WTC11 (cell line): ENCODE data around the gene GID4. TPM values are rescaled to one million over a fixed set of nuclear protein-coding genes. Genes with fewer than 3 reads are reported as not detected.

ENCODE experiments used
- ATAC-seq: fragments of 200-7000 bp; cut with Tn5 transposase; 2 replicates; pipeline ENCODE4 v1.10.0; 2021; ENCODE audit warnings: mild to moderate bottlenecking, moderate library complexity
- CTCF ChIA-PET: fragments of 300-600 bp; sonication (Branson Sonifier 250); formaldehyde crosslinking; loops from one replicate; lab custom pipeline; 2021; ENCODE audit warnings: antibody characterized with exemption; lab: Charles Lee
- POLR2A ChIA-PET: fragments of 350-600 bp; sonication (Branson Sonifier 250); formaldehyde crosslinking; loops from one replicate; lab custom pipeline; 2021; ENCODE audit warnings: antibody characterized with exemption; lab: Charles Lee
- DNase-seq: peaks from one replicate; pipeline ENCODE4 v3.0.0; 2021; ENCODE audit warnings: low spot score
- H3K27ac Mint-ChIP-seq: 2 replicates; pipeline ENCODE4 v1.8.0; 2021; ENCODE audit warnings: mixed read lengths
- H3K27me3 Mint-ChIP-seq: 2 replicates; pipeline ENCODE4 v1.8.0; 2021; ENCODE audit warnings: low read depth, mild to moderate bottlenecking, moderate library complexity, mixed read lengths
- H3K36me3 Mint-ChIP-seq: 2 replicates; pipeline ENCODE4 v1.8.0; 2021; ENCODE audit warnings: mixed read lengths
- H3K4me1 Mint-ChIP-seq: 2 replicates; pipeline ENCODE4 v1.8.0; 2022; ENCODE audit warnings: mixed read lengths
- H3K4me3 Mint-ChIP-seq: 2 replicates; pipeline ENCODE4 v1.8.0; 2021; ENCODE audit warnings: mild to moderate bottlenecking, moderate library complexity, mixed read lengths
- H3K9me3 Mint-ChIP-seq: 2 replicates; pipeline ENCODE4 v1.8.0; 2021; ENCODE audit warnings: mixed read lengths
- CREB1 ChIP-seq: sonication (generic); formaldehyde crosslinking; IDR thresholded peaks from 2 replicates; pipeline ENCODE4 v1.8.0; 2023; ENCODE audit warnings: mild to moderate bottlenecking, missing genetic modification reagents
- ELF4 ChIP-seq: sonication (generic); formaldehyde crosslinking; IDR thresholded peaks from 2 replicates; pipeline ENCODE4 v1.8.1; 2022; ENCODE audit warnings: low read depth, mild to moderate bottlenecking, moderate library complexity, missing genetic modification reagents
- ESRRA ChIP-seq: sonication (generic); formaldehyde crosslinking; IDR thresholded peaks from 2 replicates; pipeline ENCODE4 v1.8.1; 2022; ENCODE audit warnings: mild to moderate bottlenecking, missing genetic modification reagents, borderline replicate concordance
- ETV6 ChIP-seq: sonication (generic); formaldehyde crosslinking; IDR thresholded peaks from 2 replicates; pipeline ENCODE4 v1.8.1; 2022; ENCODE audit warnings: mild to moderate bottlenecking, missing genetic modification reagents
- FOXP1 ChIP-seq: sonication (generic); formaldehyde crosslinking; IDR thresholded peaks from 2 replicates; pipeline ENCODE4 v1.8.0; 2022; ENCODE audit warnings: missing genetic modification reagents, mild to moderate bottlenecking, moderate library complexity, borderline replicate concordance
- IRF2 ChIP-seq: sonication (generic); formaldehyde crosslinking; IDR thresholded peaks from 2 replicates; pipeline ENCODE4 v1.8.0; 2022; ENCODE audit warnings: low read depth, missing genetic modification reagents, borderline replicate concordance
- KAT7 ChIP-seq: sonication (generic); formaldehyde crosslinking; IDR thresholded peaks from 2 replicates; pipeline ENCODE4 v1.8.1; 2023; ENCODE audit warnings: missing genetic modification reagents, mild to moderate bottlenecking, borderline replicate concordance
- MXD4 ChIP-seq: fragments of 250-450 bp; sonication (Bioruptor Pico); IDR thresholded peaks from 2 replicates; pipeline ENCODE4 v1.8.0; 2021; ENCODE audit warnings: mild to moderate bottlenecking, moderate library complexity, borderline replicate concordance
- NFATC4 ChIP-seq: fragments of 250-450 bp; sonication (Bioruptor Pico); IDR thresholded peaks from 2 replicates; pipeline ENCODE4 v1.9.0; 2021; ENCODE audit warnings: mild to moderate bottlenecking
- NFE2L1 ChIP-seq: sonication (generic); formaldehyde crosslinking; IDR thresholded peaks from 2 replicates; pipeline ENCODE4 v1.8.1; 2023; ENCODE audit warnings: missing genetic modification reagents
- NR3C1 ChIP-seq: sonication (generic); formaldehyde crosslinking; conservative IDR thresholded peaks from 2 replicates; pipeline ENCODE4 v1.8.1; 2023; ENCODE audit warnings: low read depth, mild to moderate bottlenecking, missing genetic modification reagents
- SMAD4 ChIP-seq: sonication (generic); formaldehyde crosslinking; IDR thresholded peaks from 2 replicates; pipeline ENCODE4 v1.8.0; 2022; ENCODE audit warnings: mild to moderate bottlenecking, missing genetic modification reagents
- TP53 ChIP-seq: sonication (generic); formaldehyde crosslinking; IDR thresholded peaks from 2 replicates; pipeline ENCODE4 v1.8.1; 2023; ENCODE audit warnings: mild to moderate bottlenecking, missing genetic modification reagents
- ZBTB21 ChIP-seq: sonication (generic); formaldehyde crosslinking; IDR thresholded peaks from 2 replicates; pipeline ENCODE4 v1.8.1; 2023; ENCODE audit warnings: mild to moderate bottlenecking, missing genetic modification reagents, borderline replicate concordance
- ZNF219 ChIP-seq: sonication (generic); formaldehyde crosslinking; IDR thresholded peaks from 2 replicates; pipeline ENCODE4 v1.8.0; 2023; ENCODE audit warnings: missing genetic modification reagents, mild to moderate bottlenecking, borderline replicate concordance
- total RNA-seq: library from RNA; stranded (reverse); gene quantifications from 3 replicates; pipeline ENCODE4 v1.2.3, GENCODE V29; 2021
- TF ChIP-seq, protein P1 (sequence below): fragments of 250-450 bp; sonication (Bioruptor Pico); IDR thresholded peaks from 2 replicates; pipeline ENCODE4 v1.9.0; 2021; ENCODE audit warnings: mild to moderate bottlenecking, borderline replicate concordance
- TF ChIP-seq, protein P2 (sequence below): fragments of 250-450 bp; sonication (Bioruptor Pico); IDR thresholded peaks from 2 replicates; pipeline ENCODE4 v2.1.2; 2022; ENCODE audit warnings: mild to moderate bottlenecking, moderate library complexity
- TF ChIP-seq, protein P3 (sequence below): sonication (generic); formaldehyde crosslinking; IDR thresholded peaks from 2 replicates; pipeline ENCODE4 v1.8.1; 2022; ENCODE audit warnings: missing genetic modification reagents, borderline replicate concordance
- TF ChIP-seq, protein P4 (sequence below): fragments of 200-600 bp; IDR thresholded peaks from 2 replicates; pipeline ENCODE4 v1.8.0; 2022; ENCODE audit warnings: antibody characterized with exemption
- TF ChIP-seq, protein P5 (sequence below): sonication (generic); formaldehyde crosslinking; IDR thresholded peaks from 2 replicates; pipeline ENCODE4 v1.8.1; 2022; ENCODE audit warnings: low read depth, mild to moderate bottlenecking, moderate library complexity, missing genetic modification reagents, borderline replicate concordance

GID4 gene
- total RNA-seq, 1 experiment from 2014 or later, result 16.0 TPM

DNA sequence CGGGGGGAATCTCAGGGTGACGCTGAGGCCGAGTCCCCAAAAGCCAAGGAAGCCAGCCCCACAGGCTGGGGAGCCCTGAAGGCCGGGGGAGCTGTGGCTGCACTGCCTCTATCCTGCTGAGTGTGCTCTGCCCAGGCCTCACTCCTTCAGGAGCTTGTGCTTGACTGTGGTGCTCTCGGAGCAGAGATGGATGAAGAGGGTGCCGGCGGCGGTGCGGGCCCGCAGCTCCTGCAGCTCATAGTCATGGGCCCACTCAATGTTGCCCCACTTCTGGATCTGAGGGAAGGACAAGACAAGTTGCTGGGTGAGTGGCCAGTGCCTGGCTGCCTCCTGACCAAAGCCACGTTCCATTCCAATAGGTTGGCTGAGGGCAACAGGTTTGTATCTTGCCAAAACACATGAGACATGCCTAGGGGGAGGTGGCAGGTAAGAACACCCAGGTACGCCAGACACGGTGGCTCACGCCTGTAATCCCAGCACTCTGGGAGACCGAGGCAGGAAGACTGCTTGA, 20.7 kb upstream of the GID4 start (continued):
- TF ChIP-seq, protein P1, sequence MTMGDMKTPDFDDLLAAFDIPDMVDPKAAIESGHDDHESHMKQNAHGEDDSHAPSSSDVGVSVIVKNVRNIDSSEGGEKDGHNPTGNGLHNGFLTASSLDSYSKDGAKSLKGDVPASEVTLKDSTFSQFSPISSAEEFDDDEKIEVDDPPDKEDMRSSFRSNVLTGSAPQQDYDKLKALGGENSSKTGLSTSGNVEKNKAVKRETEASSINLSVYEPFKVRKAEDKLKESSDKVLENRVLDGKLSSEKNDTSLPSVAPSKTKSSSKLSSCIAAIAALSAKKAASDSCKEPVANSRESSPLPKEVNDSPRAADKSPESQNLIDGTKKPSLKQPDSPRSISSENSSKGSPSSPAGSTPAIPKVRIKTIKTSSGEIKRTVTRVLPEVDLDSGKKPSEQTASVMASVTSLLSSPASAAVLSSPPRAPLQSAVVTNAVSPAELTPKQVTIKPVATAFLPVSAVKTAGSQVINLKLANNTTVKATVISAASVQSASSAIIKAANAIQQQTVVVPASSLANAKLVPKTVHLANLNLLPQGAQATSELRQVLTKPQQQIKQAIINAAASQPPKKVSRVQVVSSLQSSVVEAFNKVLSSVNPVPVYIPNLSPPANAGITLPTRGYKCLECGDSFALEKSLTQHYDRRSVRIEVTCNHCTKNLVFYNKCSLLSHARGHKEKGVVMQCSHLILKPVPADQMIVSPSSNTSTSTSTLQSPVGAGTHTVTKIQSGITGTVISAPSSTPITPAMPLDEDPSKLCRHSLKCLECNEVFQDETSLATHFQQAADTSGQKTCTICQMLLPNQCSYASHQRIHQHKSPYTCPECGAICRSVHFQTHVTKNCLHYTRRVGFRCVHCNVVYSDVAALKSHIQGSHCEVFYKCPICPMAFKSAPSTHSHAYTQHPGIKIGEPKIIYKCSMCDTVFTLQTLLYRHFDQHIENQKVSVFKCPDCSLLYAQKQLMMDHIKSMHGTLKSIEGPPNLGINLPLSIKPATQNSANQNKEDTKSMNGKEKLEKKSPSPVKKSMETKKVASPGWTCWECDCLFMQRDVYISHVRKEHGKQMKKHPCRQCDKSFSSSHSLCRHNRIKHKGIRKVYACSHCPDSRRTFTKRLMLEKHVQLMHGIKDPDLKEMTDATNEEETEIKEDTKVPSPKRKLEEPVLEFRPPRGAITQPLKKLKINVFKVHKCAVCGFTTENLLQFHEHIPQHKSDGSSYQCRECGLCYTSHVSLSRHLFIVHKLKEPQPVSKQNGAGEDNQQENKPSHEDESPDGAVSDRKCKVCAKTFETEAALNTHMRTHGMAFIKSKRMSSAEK (CRISPR knock-in tag), result no peak

DNA sequence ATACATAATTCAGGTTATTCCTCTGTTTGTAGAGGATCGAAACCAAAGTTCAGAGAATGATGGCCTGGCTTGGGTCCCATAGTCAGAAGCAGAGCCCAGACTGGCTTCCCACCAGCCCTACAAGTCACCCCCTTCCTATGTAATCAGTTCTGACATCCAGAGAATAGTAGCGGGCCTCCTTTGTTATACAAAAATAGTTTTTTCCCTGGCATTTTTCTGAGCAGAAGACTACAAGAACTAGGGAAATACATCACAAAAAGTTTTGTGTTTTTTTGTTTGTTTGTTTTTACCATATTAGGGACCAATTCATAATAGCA, 19.4 kb upstream of the GID4 start:
- Mint-ChIP-seq H3K4me1 (peaks cover 4% of the 10 kb centered on the region; the same call in 1 of the 2 replicates), H3K36me3 (no peaks in the 10 kb centered on the region), H3K27me3 (no peaks in the 10 kb centered on the region), H3K4me3 (no peak overlapping the region), H3K9me3 (no peaks in the 10 kb centered on the region), H3K27ac (no peak overlapping the region)
- DNase-seq (no peak), ATAC-seq (no peak)
- POLR2A ChIA-PET, result no interaction called here
- CTCF ChIA-PET, result interaction anchor here (0.6 to 1.5 kb wide), 7 partner anchors 14 to 208 kb away, joined by 3 to 4 read pairs (median 3); no protein-coding TSS in a partner anchor
- TF ChIP-seq, protein P2, sequence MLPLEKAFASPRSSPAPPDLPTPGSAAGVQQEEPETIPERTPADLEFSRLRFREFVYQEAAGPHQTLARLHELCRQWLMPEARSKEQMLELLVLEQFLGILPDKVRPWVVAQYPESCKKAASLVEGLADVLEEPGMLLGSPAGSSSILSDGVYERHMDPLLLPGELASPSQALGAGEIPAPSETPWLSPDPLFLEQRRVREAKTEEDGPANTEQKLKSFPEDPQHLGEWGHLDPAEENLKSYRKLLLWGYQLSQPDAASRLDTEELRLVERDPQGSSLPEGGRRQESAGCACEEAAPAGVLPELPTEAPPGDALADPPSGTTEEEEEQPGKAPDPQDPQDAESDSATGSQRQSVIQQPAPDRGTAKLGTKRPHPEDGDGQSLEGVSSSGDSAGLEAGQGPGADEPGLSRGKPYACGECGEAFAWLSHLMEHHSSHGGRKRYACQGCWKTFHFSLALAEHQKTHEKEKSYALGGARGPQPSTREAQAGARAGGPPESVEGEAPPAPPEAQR (CRISPR knock-in tag), result no peak
- TF ChIP-seq, protein P3, sequence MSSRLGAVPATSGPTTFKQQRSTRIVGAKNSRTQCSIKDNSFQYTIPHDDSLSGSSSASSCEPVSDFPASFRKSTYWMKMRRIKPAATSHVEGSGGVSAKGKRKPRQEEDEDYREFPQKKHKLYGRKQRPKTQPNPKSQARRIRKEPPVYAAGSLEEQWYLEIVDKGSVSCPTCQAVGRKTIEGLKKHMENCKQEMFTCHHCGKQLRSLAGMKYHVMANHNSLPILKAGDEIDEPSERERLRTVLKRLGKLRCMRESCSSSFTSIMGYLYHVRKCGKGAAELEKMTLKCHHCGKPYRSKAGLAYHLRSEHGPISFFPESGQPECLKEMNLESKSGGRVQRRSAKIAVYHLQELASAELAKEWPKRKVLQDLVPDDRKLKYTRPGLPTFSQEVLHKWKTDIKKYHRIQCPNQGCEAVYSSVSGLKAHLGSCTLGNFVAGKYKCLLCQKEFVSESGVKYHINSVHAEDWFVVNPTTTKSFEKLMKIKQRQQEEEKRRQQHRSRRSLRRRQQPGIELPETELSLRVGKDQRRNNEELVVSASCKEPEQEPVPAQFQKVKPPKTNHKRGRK (CRISPR knock-in tag), result no peak
- TF ChIP-seq NFATC4 (CRISPR knock-in tag) (no peak), ELF4 (CRISPR knock-in tag) (no peak), ZBTB21 (CRISPR knock-in tag) (no peak), KAT7 (CRISPR knock-in tag) (no peak), ETV6 (CRISPR knock-in tag) (no peak), MXD4 (CRISPR knock-in tag) (no peak), TP53 (CRISPR knock-in tag) (no peak), ZNF219 (no peak), NR3C1 (CRISPR knock-in tag) (no peak), FOXP1 (no peak), IRF2 (CRISPR knock-in tag) (no peak), CREB1 (CRISPR knock-in tag) (no peak), ESRRA (CRISPR knock-in tag) (no peak), NFE2L1 (no peak), SMAD4 (CRISPR knock-in tag) (no peak)
- TF ChIP-seq, protein P4, sequence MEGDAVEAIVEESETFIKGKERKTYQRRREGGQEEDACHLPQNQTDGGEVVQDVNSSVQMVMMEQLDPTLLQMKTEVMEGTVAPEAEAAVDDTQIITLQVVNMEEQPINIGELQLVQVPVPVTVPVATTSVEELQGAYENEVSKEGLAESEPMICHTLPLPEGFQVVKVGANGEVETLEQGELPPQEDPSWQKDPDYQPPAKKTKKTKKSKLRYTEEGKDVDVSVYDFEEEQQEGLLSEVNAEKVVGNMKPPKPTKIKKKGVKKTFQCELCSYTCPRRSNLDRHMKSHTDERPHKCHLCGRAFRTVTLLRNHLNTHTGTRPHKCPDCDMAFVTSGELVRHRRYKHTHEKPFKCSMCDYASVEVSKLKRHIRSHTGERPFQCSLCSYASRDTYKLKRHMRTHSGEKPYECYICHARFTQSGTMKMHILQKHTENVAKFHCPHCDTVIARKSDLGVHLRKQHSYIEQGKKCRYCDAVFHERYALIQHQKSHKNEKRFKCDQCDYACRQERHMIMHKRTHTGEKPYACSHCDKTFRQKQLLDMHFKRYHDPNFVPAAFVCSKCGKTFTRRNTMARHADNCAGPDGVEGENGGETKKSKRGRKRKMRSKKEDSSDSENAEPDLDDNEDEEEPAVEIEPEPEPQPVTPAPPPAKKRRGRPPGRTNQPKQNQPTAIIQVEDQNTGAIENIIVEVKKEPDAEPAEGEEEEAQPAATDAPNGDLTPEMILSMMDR, result no peak
- TF ChIP-seq, protein P5, sequence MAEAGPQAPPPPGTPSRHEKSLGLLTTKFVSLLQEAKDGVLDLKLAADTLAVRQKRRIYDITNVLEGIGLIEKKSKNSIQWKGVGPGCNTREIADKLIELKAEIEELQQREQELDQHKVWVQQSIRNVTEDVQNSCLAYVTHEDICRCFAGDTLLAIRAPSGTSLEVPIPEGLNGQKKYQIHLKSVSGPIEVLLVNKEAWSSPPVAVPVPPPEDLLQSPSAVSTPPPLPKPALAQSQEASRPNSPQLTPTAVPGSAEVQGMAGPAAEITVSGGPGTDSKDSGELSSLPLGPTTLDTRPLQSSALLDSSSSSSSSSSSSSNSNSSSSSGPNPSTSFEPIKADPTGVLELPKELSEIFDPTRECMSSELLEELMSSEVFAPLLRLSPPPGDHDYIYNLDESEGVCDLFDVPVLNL (CRISPR knock-in tag), result no peak
- TF ChIP-seq, protein P1 (CRISPR knock-in tag), result no peak
